Measurements from ENCODE around the gene IL6ST. TPM values are rescaled to one million over a fixed set of nuclear protein-coding genes. Genes with fewer than 3 reads are reported as not detected.

The IL6ST gene
- total RNA-seq, 1 experiment from 2014 or later = 39.8 TPM

GRCh38 chr5:55936100-55936693, 58.6 kb downstream of the IL6ST start:
- H3K27ac ChIP-seq (ENCODE audit: low read depth, low read length, poor library complexity, severe bottlenecking) = no peak overlapping the region
- peak; percentile 97 for TF ChIP-seq CTCF (conservative IDR thresholded peaks at IDR 0.05; ENCODE audit: low read depth, low read length)
- TF ChIP-seq EZH2 (IDR thresholded peaks at IDR 0.05; ENCODE audit: borderline replicate concordance, low read depth, low read length, poor library complexity, severe bottlenecking) = no peak
- H3K36me3 ChIP-seq (ENCODE audit: insufficient read depth, low read length, poor library complexity, severe bottlenecking) = no peaks in the 10 kb centered on the region
- intact Hi-C loops (cut with micrococcal nuclease; ENCODE audit: unreplicated experiment) = loop anchor here (1.0 to 5.0 kb wide), 3 partner anchors 265 to 901 kb away; no protein-coding TSS in a partner anchor
- H3K4me3 ChIP-seq (ENCODE audit: low read depth, low read length, poor library complexity, severe bottlenecking) = no peak overlapping the region
- BruUV-seq (replicated peaks) = no TSS peak
- H3K4me1 ChIP-seq (ENCODE audit: insufficient read depth, low read length, poor library complexity, severe bottlenecking) = no peaks in the 10 kb centered on the region
- ChIA-PET CTCF (interaction anchor here (0.6 to 2.4 kb wide), 19 partner anchors 10 to 1333 kb away, joined by 3 to 15 read pairs (median 6); no protein-coding TSS in a partner anchor), POLR2A (ENCODE audit: low non-redundant PET) (no interaction called here)
- H3K9me3 ChIP-seq (ENCODE audit: low read depth, low read length, poor library complexity, severe bottlenecking) = no peaks in the 10 kb centered on the region
- no peaks in the 10 kb centered on the region for H3K27me3 ChIP-seq (replicated peaks; ENCODE audit: insufficient read depth, low read depth, low read length, poor library complexity)
- peak; percentile 80 for DNase-seq (ENCODE audit: low spot score)

GRCh38 chr5:55935371-55935770, 59.4 kb downstream of the IL6ST start:
- H3K36me3 ChIP-seq (ENCODE audit: insufficient read depth, low read length, poor library complexity, severe bottlenecking) = no peaks in the 10 kb centered on the region
- TF ChIP-seq CTCF (conservative IDR thresholded peaks at IDR 0.05; ENCODE audit: low read depth, low read length) (no peak), EZH2 (IDR thresholded peaks at IDR 0.05; ENCODE audit: borderline replicate concordance, low read depth, low read length, poor library complexity, severe bottlenecking) (no peak)
- no peaks in the 10 kb centered on the region for H3K27me3 ChIP-seq (replicated peaks; ENCODE audit: insufficient read depth, low read depth, low read length, poor library complexity)
- H3K4me1 ChIP-seq (ENCODE audit: insufficient read depth, low read length, poor library complexity, severe bottlenecking) = no peaks in the 10 kb centered on the region
- intact Hi-C loops (cut with micrococcal nuclease; ENCODE audit: unreplicated experiment) = loop anchor here (5.0 kb wide), 1 partner anchor 902 kb away; no protein-coding TSS in a partner anchor
- no peak overlapping the region for H3K4me3 ChIP-seq (ENCODE audit: low read depth, low read length, poor library complexity, severe bottlenecking)
- ChIA-PET CTCF (interaction anchor here (1.7 to 2.4 kb wide), 2 partner anchors 266 to 335 kb away, joined by 4 to 9 read pairs; no protein-coding TSS in a partner anchor), POLR2A (ENCODE audit: low non-redundant PET) (no interaction called here)
- no peak for DNase-seq (ENCODE audit: low spot score)
- no peak overlapping the region for H3K27ac ChIP-seq (ENCODE audit: low read depth, low read length, poor library complexity, severe bottlenecking)
- no peaks in the 10 kb centered on the region for H3K9me3 ChIP-seq (ENCODE audit: low read depth, low read length, poor library complexity, severe bottlenecking)
- no TSS peak for BruUV-seq (replicated peaks)

DNA sequence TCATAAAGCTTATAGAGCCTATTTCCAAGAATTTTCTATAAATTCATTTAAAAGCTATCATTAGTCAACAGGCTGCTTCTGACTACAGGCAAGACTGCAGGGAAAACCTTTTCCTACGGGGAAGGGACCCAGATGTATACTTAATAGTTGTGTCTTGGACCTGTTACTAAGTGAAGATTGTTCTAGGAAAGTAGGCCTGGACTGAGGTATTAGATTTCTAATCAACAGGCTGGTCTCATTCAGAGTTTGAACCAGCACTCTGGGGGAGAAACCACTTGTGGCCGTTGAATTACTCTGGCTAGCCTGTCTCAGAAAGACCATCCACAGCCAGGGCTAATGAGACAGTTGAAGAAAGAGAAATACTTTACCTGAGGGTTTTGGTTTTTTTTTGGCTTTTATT, 60.0 kb downstream of the IL6ST start:
- no peaks in the 10 kb centered on the region for H3K4me1 ChIP-seq (ENCODE audit: insufficient read depth, low read length, poor library complexity, severe bottlenecking)
- H3K27ac ChIP-seq (ENCODE audit: low read depth, low read length, poor library complexity, severe bottlenecking) = no peak overlapping the region
- no peak for DNase-seq (ENCODE audit: low spot score)
- no peak overlapping the region for H3K4me3 ChIP-seq (ENCODE audit: low read depth, low read length, poor library complexity, severe bottlenecking)
- TF ChIP-seq EZH2 (IDR thresholded peaks at IDR 0.05; ENCODE audit: borderline replicate concordance, low read depth, low read length, poor library complexity, severe bottlenecking) (no peak), CTCF (conservative IDR thresholded peaks at IDR 0.05; ENCODE audit: low read depth, low read length) (no peak)
- H3K9me3 ChIP-seq (ENCODE audit: low read depth, low read length, poor library complexity, severe bottlenecking) = no peaks in the 10 kb centered on the region
- no peaks in the 10 kb centered on the region for H3K27me3 ChIP-seq (replicated peaks; ENCODE audit: insufficient read depth, low read depth, low read length, poor library complexity)
- H3K36me3 ChIP-seq (ENCODE audit: insufficient read depth, low read length, poor library complexity, severe bottlenecking) = no peaks in the 10 kb centered on the region
- no TSS peak for BruUV-seq (replicated peaks)
- ChIA-PET CTCF (no interaction called here), POLR2A (ENCODE audit: low non-redundant PET) (no interaction called here)
- intact Hi-C loops (cut with micrococcal nuclease; ENCODE audit: unreplicated experiment) = loop anchor here (5.0 kb wide), 1 partner anchor 903 kb away; no protein-coding TSS in a partner anchor

Data from A673 (cell line).